Neuronal stem cell (in vitro differentiated cells): ENCODE data around the gene PPP3CA.

Experiments used
- DNase-seq: peaks from one replicate; pipeline ENCODE4 v3.0.0-alpha.2; 2013; ENCODE audit warnings: low spot score
- H2AFZ ChIP-seq: one replicate; pipeline ENCODE4 v1.6.1; 2013; ENCODE audit warnings: mild to moderate bottlenecking, low read length, inconsistent platforms
- H2AK5ac ChIP-seq: 2 replicates; pipeline ENCODE4 v1.6.1; 2013; ENCODE audit warnings: low read depth, mild to moderate bottlenecking, inconsistent platforms, low read length, moderate library complexity, mixed read lengths
- H2BK120ac ChIP-seq: 2 replicates; pipeline ENCODE4 v1.6.1; 2013; ENCODE audit warnings: low read depth, mild to moderate bottlenecking, inconsistent platforms, low read length, moderate library complexity, mixed read lengths
- H2BK12ac ChIP-seq: one replicate; pipeline ENCODE4 v1.6.1; 2013; ENCODE audit warnings: low read length, inconsistent platforms
- H2BK15ac ChIP-seq: 2 replicates; pipeline ENCODE4 v1.6.1; 2013; ENCODE audit warnings: mild to moderate bottlenecking, low read length, inconsistent platforms, mixed read lengths
- H2BK5ac ChIP-seq: one replicate; pipeline ENCODE4 v1.6.1; 2013; ENCODE audit warnings: inconsistent platforms, mild to moderate bottlenecking, low read length, moderate library complexity
- H3K14ac ChIP-seq: one replicate; pipeline ENCODE4 v1.6.1; 2013; ENCODE audit warnings: low read length, inconsistent platforms
- H3K18ac ChIP-seq: 2 replicates; pipeline ENCODE4 v1.6.1; 2013; ENCODE audit warnings: low read length, inconsistent platforms
- H3K23ac ChIP-seq: 2 replicates; pipeline ENCODE4 v1.6.1; 2013; ENCODE audit warnings: low read depth, mild to moderate bottlenecking, mixed read lengths, low read length, inconsistent platforms; ENCODE audit not compliant: poor library complexity
- H3K27ac ChIP-seq: replicated peaks from 3 replicates; pipeline ENCODE4 v1.5.1; 2013; ENCODE audit warnings: low read length, inconsistent platforms
- H3K27me3 ChIP-seq, 3 experiments: 2 replicates each; pipeline ENCODE4 v1.6.1; 2013; ENCODE audit warnings: low read length in 3 of 3, mild to moderate bottlenecking in 2 of 3, inconsistent platforms in 1 of 3, low read depth in 1 of 3, mixed read lengths in 1 of 3, moderate library complexity in 1 of 3; ENCODE audit not compliant: control insufficient read depth in 3 of 3, insufficient read depth in 3 of 3
- H3K36me3 ChIP-seq, 2 donors: replicated peaks in 1 of 2; 2 replicates each; pipeline ENCODE4 v1.6.1; 2013; ENCODE audit warnings: low read length in 2 of 2; ENCODE audit not compliant: control insufficient read depth in 2 of 2, insufficient read depth in 2 of 2
- H3K4ac ChIP-seq: 2 replicates; pipeline ENCODE4 v1.6.1; 2013; ENCODE audit warnings: inconsistent platforms, mild to moderate bottlenecking, low read length, moderate library complexity
- H3K4me1 ChIP-seq, 2 donors: 1 replicate in 1 of 2; 2 replicates in 1 of 2; pipeline ENCODE4 v1.6.1; 2013; ENCODE audit warnings: low read length in 2 of 2, low read depth in 1 of 2; ENCODE audit not compliant: control insufficient read depth in 2 of 2, insufficient read depth in 1 of 2
- H3K4me2 ChIP-seq: one replicate; pipeline ENCODE4 v1.6.1; 2013; ENCODE audit warnings: mild to moderate bottlenecking, low read length, inconsistent platforms; ENCODE audit not compliant: insufficient read depth, poor library complexity, severe bottlenecking
- H3K4me3 ChIP-seq, 2 donors: 2 replicates each; pipeline ENCODE4 v1.5.1; 2013; ENCODE audit warnings: low read length in 2 of 2, mild to moderate bottlenecking in 2 of 2, inconsistent platforms in 1 of 2, moderate library complexity in 1 of 2
- H3K79me1 ChIP-seq: one replicate; pipeline ENCODE4 v1.6.1; 2013; ENCODE audit warnings: low read depth, mild to moderate bottlenecking, inconsistent platforms, low read length, moderate library complexity
- H3K9ac ChIP-seq: one replicate; pipeline ENCODE4 v1.6.1; 2013; ENCODE audit warnings: mild to moderate bottlenecking, low read depth, low read length, inconsistent platforms; ENCODE audit not compliant: poor library complexity
- H3K9me3 ChIP-seq, 2 donors: replicated peaks in 1 of 2; 2 replicates each; pipeline versions ENCODE3 to v1.6.1; 2013; ENCODE audit warnings: low read length in 2 of 2, mild to moderate bottlenecking in 2 of 2, inconsistent platforms in 1 of 2, low read depth in 1 of 2, mixed read lengths in 1 of 2, moderate library complexity in 1 of 2; ENCODE audit not compliant: control insufficient read depth in 2 of 2, insufficient read depth in 1 of 2
- H4K8ac ChIP-seq: one replicate; pipeline ENCODE4 v1.6.1; 2013; ENCODE audit warnings: low read depth, mild to moderate bottlenecking, inconsistent platforms, low read length, moderate library complexity
- H4K91ac ChIP-seq: one replicate; pipeline ENCODE4 v1.6.1; 2013; ENCODE audit warnings: low read length, low read depth, mild to moderate bottlenecking, inconsistent platforms; ENCODE audit not compliant: poor library complexity
- WGBS, 2 donors: extraction: QIAGEN DNeasy Blood & Tissue Kit; methylation state at CpG; one replicate each; pipeline ENCODE4 v1.1.7; 2013; ENCODE audit warnings: missing lambda C conversion rate in 2 of 2, mixed read lengths in 1 of 2; ENCODE audit not compliant: insufficient read length in 2 of 2, insufficient replicate concordance in 1 of 2; ENCODE audit errors: extremely low coverage in 2 of 2; 5-methylcytosine and 5-hydroxymethylcytosine counted together

PPP3CA gene

DNA sequence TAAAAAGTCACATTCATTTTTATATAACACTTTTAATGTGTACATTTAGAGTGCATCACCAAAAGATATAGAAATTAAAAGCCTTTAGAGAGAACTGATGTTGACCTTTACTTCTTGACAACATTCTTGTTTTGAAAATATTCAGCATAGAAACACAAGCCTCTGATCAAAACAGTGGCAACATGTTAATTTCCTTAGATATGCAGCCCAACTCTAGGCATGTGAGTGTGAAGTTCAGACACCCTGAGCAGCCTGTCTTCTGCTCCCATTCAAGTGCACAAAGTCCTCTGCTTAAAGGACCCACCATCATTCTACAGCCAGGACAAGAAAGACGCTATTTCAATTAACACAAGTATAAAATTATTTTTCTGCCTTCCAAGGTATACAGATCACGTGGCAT lies 60.0 kb downstream of the PPP3CA start:
- no peak overlapping the region for H2BK5ac ChIP-seq
- no peak overlapping the region for H3K9ac ChIP-seq
- no peak overlapping the region for H2AFZ ChIP-seq
- no peak overlapping the region for H3K18ac ChIP-seq
- H3K27me3 ChIP-seq = no peaks in the 10 kb centered on the region
- DNase-seq = no peak
- H3K27ac ChIP-seq = no peak overlapping the region
- no peak overlapping the region for H2BK15ac ChIP-seq
- H2BK12ac ChIP-seq = no peak overlapping the region
- no peak overlapping the region for H3K4me3 ChIP-seq
- no peak overlapping the region for H2BK120ac ChIP-seq
- H3K4ac ChIP-seq = no peak overlapping the region
- H4K91ac ChIP-seq = no peak overlapping the region
- H2AK5ac ChIP-seq = no peak overlapping the region
- no peaks in the 10 kb centered on the region for H3K9me3 ChIP-seq
- no peaks in the 10 kb centered on the region for H3K36me3 ChIP-seq
- H3K4me2 ChIP-seq = no peak overlapping the region
- no peaks in the 10 kb centered on the region for H3K79me1 ChIP-seq
- H3K14ac ChIP-seq = no peak overlapping the region
- H3K4me1 ChIP-seq = peaks cover 0 to 4% of the 10 kb centered on the region in 2 donors
- no peak overlapping the region for H3K23ac ChIP-seq
- no CpG with 5 or more reads among the region's 2 CpGs for WGBS, 2 donors
- no peak overlapping the region for H4K8ac ChIP-seq

DNA sequence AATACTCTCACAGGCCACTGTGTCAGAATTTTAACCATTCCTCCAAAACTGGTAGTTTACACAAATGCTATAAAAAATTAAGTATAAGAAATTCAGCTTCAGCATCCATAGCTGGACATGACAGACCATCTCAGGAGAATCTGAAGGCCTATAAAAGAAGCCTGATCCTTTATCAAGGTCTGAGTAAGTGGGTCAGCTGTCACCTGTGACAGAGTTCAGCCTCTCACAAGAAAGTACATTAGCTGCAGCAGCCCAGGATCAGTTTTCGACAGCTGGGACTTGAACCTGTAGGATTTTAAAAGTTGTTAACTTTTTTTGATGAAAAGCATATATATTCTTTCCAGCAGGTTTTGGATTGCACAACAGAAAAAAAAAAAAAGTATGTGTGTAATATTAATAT lies 60.7 kb downstream of the PPP3CA start:
- no peak overlapping the region for H3K14ac ChIP-seq
- H4K8ac ChIP-seq = no peak overlapping the region
- H4K91ac ChIP-seq = no peak overlapping the region
- H3K4me2 ChIP-seq = no peak overlapping the region
- H3K9me3 ChIP-seq = no peaks in the 10 kb centered on the region
- no peaks in the 10 kb centered on the region for H3K36me3 ChIP-seq
- no peak overlapping the region for H2AFZ ChIP-seq
- no peak overlapping the region for H2BK12ac ChIP-seq
- no CpG with 5 or more reads among the region's 1 CpG for WGBS, 2 donors
- H3K79me1 ChIP-seq = no peaks in the 10 kb centered on the region
- H3K27me3 ChIP-seq = no peaks in the 10 kb centered on the region
- no peak for DNase-seq
- H3K4me3 ChIP-seq = no peak overlapping the region
- H2BK120ac ChIP-seq = no peak overlapping the region
- no peak overlapping the region for H3K18ac ChIP-seq
- no peak overlapping the region for H3K23ac ChIP-seq
- H2BK5ac ChIP-seq = no peak overlapping the region
- H3K27ac ChIP-seq = no peak overlapping the region
- no peak overlapping the region for H2AK5ac ChIP-seq
- no peak overlapping the region for H3K4ac ChIP-seq
- no peak overlapping the region for H2BK15ac ChIP-seq
- H3K9ac ChIP-seq = no peak overlapping the region
- H3K4me1 ChIP-seq = peaks cover 0 to 4% of the 10 kb centered on the region in 2 donors

DNA sequence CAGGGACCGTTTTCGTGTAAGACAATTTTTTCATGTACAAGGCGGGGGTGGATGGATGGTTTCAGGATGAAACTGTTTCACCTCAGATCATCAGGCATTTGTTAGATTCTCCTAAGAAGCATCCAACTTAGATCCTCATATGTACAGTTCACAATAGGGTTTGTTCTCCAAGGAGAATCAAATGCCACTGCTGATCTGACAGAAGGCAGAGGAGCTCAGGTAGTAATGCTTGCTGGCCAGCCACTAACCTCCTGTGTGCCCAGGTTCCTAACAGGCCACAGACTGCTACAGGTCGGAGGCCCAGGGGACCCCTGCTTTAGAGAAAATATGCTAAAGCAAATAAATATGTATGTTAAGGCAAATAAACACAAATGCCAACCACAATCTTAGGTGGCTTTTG lies 61.3 kb downstream of the PPP3CA start:
- Histone ChIP-seq H2BK15ac (no peak overlapping the region), H2BK12ac (no peak overlapping the region), H4K8ac (no peak overlapping the region), H2BK5ac (no peak overlapping the region), H3K23ac (no peak overlapping the region), H3K4ac (no peak overlapping the region), H3K14ac (no peak overlapping the region), H2BK120ac (no peak overlapping the region), H3K9ac (no peak overlapping the region), H4K91ac (no peak overlapping the region), H3K4me3 (no peak overlapping the region), H3K79me1 (no peaks in the 10 kb centered on the region), H3K18ac (no peak overlapping the region), H3K27me3 (no peaks in the 10 kb centered on the region), H2AFZ (no peak overlapping the region), H3K9me3 (no peaks in the 10 kb centered on the region), H3K27ac (no peak overlapping the region), H2AK5ac (no peak overlapping the region), H3K4me2 (no peak overlapping the region), H3K4me1 (peaks cover under 1 to 4% of the 10 kb centered on the region in 2 donors), H3K36me3 (no peaks in the 10 kb centered on the region)
- no CpG with 5 or more reads among the region's 4 CpGs for WGBS, 2 donors
- DNase-seq = no peak

DNA sequence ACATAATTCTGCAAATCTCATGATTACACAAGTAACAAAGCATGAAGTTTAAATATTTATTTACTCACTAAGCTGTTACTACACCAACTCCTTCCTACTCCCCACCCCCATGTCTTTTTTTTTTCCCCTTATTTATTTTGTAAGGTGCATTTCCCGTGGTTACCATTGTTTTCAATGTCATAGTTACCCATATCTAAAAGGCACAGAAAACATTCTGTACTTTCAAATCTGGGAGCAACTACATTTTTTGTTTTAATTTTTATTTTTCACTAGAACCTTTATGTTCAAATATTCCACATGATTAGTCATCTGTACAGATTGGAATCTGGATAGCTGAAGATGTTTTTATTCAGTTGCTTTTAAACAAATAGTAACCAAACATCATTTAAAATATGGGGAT lies 62.8 kb downstream of the PPP3CA start:
- Histone ChIP-seq H3K4me1 (peaks cover 3 to 4% of the 10 kb centered on the region in 2 donors), H2BK15ac (no peak overlapping the region), H3K79me1 (no peaks in the 10 kb centered on the region), H3K27me3 (no peaks in the 10 kb centered on the region), H3K9me3 (no peaks in the 10 kb centered on the region), H3K4me3 (no peak overlapping the region), H2AK5ac (no peak overlapping the region), H4K8ac (no peak overlapping the region), H3K36me3 (no peaks in the 10 kb centered on the region), H2BK120ac (no peak overlapping the region), H3K23ac (no peak overlapping the region), H2BK5ac (no peak overlapping the region), H2AFZ (no peak overlapping the region), H3K9ac (no peak overlapping the region), H2BK12ac (no peak overlapping the region), H3K27ac (no peak overlapping the region), H3K14ac (no peak overlapping the region), H3K18ac (no peak overlapping the region), H3K4me2 (no peak overlapping the region), H3K4ac (no peak overlapping the region), H4K91ac (no peak overlapping the region)
- no CpG with 5 or more reads among the region's 1 CpG for WGBS, 2 donors
- DNase-seq = no peak
